GM18526 (cell line): ENCODE results near the gene PHACTR4.
A peak's percentile ranks its signal among the peaks of the same experiment; 100 is the strongest.

Experiments used
- POLR2A ChIP-seq: IDR thresholded peaks from 3 replicates; pipeline ENCODE4 v1.6.1; 2011; ENCODE audit not compliant: insufficient read length; ENCODE audit errors: extremely low read depth

The PHACTR4 gene

DNA sequence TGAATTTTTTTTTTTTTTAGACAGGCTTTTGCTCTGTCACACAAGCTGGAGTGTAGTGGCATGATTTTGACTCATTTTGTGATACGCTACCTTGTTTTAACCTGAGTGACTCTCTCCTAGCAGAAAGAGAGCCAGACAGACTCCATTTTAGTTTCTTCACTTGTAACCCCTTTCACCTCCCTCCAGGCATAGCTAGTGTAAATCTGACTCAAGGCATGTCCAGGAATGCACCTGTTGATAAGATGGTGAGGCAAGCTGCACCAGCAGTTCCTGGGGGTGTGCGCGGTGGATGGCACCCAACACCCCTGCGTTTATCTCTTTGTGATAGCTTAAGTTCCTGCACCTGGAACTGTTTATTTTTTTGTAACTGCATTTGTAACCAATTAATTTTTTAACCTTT lies 4.7 kb upstream of the PHACTR4 start:
- TF ChIP-seq POLR2A: no peak

DNA sequence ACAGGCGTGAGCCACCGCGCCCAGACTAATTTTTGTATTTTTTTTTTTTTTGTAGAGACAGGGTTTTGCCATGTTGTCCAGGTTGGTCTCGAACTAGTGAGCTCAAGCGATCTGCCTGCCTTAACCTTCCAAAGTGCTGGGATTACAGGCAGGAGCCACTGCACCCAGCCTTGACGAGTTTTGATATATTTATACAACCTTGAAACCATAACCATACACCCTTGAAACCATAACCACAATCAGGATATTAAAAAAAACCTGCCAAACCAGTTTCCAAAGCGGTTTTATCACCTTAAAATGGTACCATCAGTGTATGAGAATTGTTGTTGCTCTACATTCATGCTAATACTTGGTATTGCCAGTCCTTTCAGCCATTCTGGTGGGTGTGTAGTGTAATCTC lies 3.7 kb upstream of the PHACTR4 start:
- no peak for TF ChIP-seq POLR2A

- TF ChIP-seq POLR2A: peak; percentile 6
Observed at GRCh38 chr1:28370239-28371009, 884 bp downstream of the PHACTR4 start.

DNA sequence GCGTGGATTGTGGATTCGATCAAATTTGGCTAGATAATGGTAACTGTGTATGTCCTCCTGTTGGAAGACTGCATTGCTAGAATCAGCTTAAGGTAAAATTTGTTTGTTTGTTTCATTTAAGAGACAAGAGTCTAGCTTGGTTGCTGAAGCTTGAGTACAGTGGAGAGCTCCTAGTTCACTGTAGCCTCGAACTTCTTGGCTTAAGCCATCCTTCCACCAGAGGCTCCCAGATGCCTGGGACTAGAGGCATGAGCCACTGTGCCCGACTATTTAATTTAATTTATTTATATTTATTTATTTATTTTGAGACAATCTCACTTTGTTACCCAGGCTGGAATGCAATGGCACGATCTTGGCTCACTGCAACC lies 1.5 kb downstream of the PHACTR4 start:
- TF ChIP-seq POLR2A: no peak

DNA sequence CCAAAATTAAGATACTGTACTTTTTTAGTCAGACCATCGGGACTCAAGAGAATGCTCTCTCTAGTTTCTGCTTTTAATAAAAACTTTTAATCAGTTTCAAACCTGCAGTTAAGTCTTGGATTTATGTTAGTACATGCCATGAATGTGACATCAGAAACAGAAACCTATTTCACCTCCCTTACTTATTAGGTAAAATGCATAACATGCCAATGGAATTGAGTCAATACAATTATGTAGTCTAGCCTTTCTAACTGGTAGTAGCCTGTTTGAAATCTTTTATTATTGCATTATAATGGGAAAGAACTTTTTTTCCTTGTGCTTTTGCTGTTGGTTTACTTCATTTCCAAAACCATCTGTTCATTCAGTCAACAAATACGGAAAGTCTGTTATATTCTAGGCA lies 4.8 kb downstream of the PHACTR4 start:
- TF ChIP-seq POLR2A: no peak

DNA sequence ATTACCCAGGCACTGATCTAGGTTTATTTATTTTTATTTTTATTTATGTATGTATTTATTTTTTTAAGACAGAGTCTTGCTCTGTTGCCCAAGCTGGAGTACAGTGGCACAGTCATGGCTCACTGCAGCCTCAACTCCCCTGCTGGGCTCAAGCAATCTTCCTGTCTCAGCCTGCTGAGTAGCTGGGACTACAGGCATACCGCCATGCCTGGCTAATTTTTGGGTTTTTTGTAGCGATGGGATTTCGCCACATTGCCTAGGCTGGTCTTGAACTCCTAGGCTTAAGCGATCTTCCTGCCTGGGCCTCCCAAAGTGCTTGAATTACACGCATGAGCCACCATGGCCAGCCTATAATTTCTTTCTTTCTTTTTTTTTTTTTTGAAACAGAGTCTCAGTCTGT lies 9.4 kb downstream of the PHACTR4 start:
- no peak for TF ChIP-seq POLR2A

DNA sequence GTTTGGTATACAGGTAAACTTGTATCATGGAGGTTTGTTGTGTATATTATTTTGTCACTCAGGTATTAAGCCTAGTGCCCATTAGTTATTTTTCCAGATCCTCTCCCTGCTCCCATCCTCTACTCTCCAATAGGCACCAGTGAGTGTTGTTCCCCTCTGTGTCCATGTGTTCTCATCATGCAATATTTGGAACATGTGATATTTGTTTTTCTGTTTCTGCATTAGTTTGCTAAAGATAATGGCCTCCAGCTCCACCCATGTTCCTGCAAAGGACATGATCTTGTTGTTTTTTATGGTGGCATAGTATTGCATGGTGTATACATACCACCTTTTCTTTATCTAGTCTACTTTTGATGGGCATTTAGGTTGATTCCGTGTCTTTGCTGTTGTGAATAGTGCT lies 10.9 kb downstream of the PHACTR4 start:
- TF ChIP-seq POLR2A: no peak

- no peak for TF ChIP-seq POLR2A
Observed at GRCh38 chr1:28392027-28392652, 22.6 kb downstream of the PHACTR4 start.

GRCh38 chr1:28394136-28394535 lies 24.6 kb downstream of the PHACTR4 start:
- no peak for TF ChIP-seq POLR2A

DNA sequence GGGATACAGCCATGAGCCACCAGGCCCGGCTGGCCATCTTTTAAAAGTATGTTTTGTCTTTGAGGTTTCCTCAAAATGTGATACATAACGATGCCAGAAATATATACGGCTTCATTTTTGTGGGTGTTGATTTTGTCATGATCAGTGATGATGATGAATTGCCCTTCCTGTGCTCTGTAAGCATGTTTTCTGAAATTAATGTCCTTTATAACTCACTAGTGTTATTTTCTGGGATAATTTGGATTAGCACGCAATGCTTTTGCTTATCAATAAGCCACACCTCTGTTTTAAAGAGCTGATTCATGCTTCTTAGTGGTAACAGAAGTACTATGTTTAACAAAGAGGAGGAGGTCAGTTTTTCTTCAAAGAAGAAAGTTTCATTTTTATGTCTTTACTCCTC lies 25.6 kb downstream of the PHACTR4 start:
- no peak for TF ChIP-seq POLR2A

DNA sequence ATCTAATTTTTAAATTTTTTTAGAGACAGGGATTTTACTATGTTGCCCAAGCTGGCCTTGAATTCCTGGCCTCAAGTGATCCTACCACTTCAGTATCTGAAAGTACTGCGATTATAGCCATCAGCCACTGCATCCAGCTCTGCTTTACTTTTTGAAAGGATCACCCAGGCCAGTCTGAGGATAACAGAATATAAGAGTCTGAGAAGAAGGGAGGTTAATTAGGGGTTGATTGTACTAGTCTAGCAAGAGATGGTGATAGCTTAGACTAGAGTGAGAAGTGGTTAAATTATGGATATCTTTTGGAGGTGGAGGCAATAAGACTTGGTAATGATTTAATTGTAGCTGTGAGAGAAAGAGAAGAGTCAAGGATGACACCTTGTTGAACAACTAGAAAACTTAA lies 32.2 kb downstream of the PHACTR4 start:
- no peak for TF ChIP-seq POLR2A

DNA sequence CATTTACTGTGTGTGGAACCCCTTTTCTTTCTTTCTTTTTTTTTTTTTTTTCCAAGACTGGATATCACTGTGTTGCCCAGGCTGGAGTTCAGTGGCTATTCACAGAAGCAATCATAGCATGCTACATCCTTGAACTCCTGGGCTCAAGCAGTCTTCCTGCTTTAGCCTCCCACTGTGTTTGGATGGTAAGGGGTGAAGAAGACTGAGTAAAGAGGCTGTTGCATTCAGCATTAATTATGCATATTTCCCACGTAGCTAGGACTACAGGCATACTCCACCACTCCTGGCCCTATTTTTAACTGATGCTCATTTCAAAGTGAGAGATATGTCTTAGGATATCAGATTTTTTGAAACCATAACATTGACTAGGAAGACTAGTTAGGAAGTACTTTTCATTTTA lies 39.5 kb downstream of the PHACTR4 start:
- TF ChIP-seq POLR2A: no peak

GRCh38 chr1:28411656-28412055 lies 42.1 kb downstream of the PHACTR4 start:
- no peak for TF ChIP-seq POLR2A

- TF ChIP-seq POLR2A: no peak
Observed at GRCh38 chr1:28412731-28413130, 43.2 kb downstream of the PHACTR4 start.

- no peak for TF ChIP-seq POLR2A
Observed at GRCh38 chr1:28416509-28417194, 47.1 kb downstream of the PHACTR4 start.

- TF ChIP-seq POLR2A: no peak
Observed at GRCh38 chr1:28417441-28417922, 47.9 kb downstream of the PHACTR4 start.
